Stomach (tissue), 4 donors: ENCODE measurements around the gene MEGF8.

Experiments used
- POLR2A ChIP-seq, 4 donors: fragments of 450-650 bp; IDR thresholded peaks; one replicate each; pipeline ENCODE4 v1.6.1; 2016; ENCODE audit warnings: antibody characterized with exemption in 4 of 4, control low read depth in 2 of 4, mild to moderate bottlenecking in 1 of 4, moderate library complexity in 1 of 4
- POLR2AphosphoS5 ChIP-seq, 3 donors: sonication (generic); formaldehyde crosslinking; IDR thresholded peaks; one replicate each; pipeline ENCODE4 v1.6.1; 2016; ENCODE audit warnings: antibody characterized with exemption in 3 of 3
- TF ChIP-seq, protein P1 (sequence below), 7 experiments: fragments of 450-650 bp in 4 of 7; fragments of 200-600 bp in 3 of 7; sonication (generic) in 3 of 7; IDR thresholded peaks; one replicate each; pipeline ENCODE4 v1.5.1; 2016 to 2019; ENCODE audit warnings: antibody characterized with exemption in 7 of 7, control low read depth in 2 of 7, mild to moderate bottlenecking in 1 of 7

DNA sequence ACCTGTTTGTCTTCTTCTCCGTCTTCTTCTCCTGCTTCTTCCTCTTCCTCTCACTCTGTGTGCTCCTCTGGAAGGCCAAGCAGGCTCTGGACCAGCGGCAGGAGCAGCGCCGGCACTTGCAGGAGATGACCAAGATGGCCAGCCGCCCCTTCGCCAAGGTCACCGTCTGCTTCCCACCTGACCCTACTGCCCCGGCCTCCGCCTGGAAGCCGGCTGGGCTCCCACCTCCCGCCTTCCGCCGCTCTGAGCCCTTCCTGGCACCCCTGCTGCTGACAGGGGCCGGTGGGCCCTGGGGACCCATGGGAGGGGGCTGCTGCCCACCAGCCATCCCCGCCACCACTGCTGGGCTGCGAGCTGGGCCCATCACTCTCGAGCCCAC is 50.7 kb downstream of the MEGF8 start:
- TF ChIP-seq, protein P1, sequence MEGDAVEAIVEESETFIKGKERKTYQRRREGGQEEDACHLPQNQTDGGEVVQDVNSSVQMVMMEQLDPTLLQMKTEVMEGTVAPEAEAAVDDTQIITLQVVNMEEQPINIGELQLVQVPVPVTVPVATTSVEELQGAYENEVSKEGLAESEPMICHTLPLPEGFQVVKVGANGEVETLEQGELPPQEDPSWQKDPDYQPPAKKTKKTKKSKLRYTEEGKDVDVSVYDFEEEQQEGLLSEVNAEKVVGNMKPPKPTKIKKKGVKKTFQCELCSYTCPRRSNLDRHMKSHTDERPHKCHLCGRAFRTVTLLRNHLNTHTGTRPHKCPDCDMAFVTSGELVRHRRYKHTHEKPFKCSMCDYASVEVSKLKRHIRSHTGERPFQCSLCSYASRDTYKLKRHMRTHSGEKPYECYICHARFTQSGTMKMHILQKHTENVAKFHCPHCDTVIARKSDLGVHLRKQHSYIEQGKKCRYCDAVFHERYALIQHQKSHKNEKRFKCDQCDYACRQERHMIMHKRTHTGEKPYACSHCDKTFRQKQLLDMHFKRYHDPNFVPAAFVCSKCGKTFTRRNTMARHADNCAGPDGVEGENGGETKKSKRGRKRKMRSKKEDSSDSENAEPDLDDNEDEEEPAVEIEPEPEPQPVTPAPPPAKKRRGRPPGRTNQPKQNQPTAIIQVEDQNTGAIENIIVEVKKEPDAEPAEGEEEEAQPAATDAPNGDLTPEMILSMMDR (IDR thresholded peaks at IDR 0.05): no peak
- no peak for TF ChIP-seq POLR2AphosphoS5 (IDR thresholded peaks at IDR 0.05)
- no peak for TF ChIP-seq POLR2A (IDR thresholded peaks at IDR 0.05)
